ENCODE measurements around the gene BMP8A. TPM values are rescaled to one million over a fixed set of nuclear protein-coding genes. Genes with fewer than 3 reads are reported as not detected.

The BMP8A gene
- total RNA-seq, 1 experiment from 2014 or later = 4.1 TPM

DNA sequence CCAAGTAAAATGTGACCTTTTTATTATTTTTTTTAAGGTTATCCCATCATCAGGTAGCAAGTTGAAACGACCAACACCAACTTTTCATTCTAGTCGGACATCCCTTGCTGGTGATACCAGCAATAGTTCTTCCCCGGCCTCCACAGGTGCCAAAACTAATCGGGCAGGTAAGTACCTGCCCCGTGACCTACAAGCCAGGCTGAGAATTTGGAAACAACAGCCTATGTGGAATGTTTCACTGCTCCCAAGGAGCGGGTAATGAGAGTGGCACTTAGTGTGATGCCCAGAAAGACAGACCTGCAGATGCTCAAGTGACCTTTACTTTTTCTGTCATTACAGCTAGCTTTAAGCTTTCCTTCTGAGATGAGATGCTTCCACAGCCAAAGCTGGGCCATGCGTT, 6.9 kb upstream of the BMP8A start:
- Histone ChIP-seq H3K36me3 (ENCODE audit: control insufficient read depth in 1 of 2, insufficient read depth in 2 of 2, low read length in 2 of 2) (peaks cover 14 to 25% of the 10 kb centered on the region in 2 experiments; a peak in 3 of 4 replicates), H3K27ac (ENCODE audit: low read depth, low read length) (no peak overlapping the region), H3K4me2 (ENCODE audit: low read length) (no peak overlapping the region), H4K20me1 (ENCODE audit: insufficient read depth) (no peaks in the 10 kb centered on the region), H3K9ac (ENCODE audit: low read length) (no peak overlapping the region), H2AFZ (ENCODE audit: low read depth, low read length, poor library complexity, severe bottlenecking) (no peak overlapping the region), H3K9me2 (ENCODE audit: insufficient read depth) (no peaks in the 10 kb centered on the region), H3K9me3 (ENCODE audit: control insufficient read depth in 1 of 2, insufficient read depth in 1 of 2, low read depth in 1 of 2, low read length in 2 of 2) (no peaks in the 10 kb centered on the region), H3K4me3 (replicated peaks in 1 of 2; ENCODE audit: low read depth in 1 of 2, low read length in 2 of 2) (no peak overlapping the region), H3K27me3 (ENCODE audit: insufficient read depth, low read length) (no peaks in the 10 kb centered on the region), H3K79me2 (ENCODE audit: insufficient read depth, low read length) (no peaks in the 10 kb centered on the region), H3K4me1 (ENCODE audit: control insufficient read depth in 1 of 2, insufficient read depth in 2 of 2, low read length in 2 of 2) (no peaks in the 10 kb centered on the region)
- no peak for ATAC-seq
- no peak for DNase-seq (ENCODE audit: low read depth, low spot score)
- TF ChIP-seq CBX3 (IDR thresholded peaks at IDR 0.05; ENCODE audit: low read depth) (no peak), FOSL1 (IDR thresholded peaks at IDR 0.05; ENCODE audit: low read depth) (no peak), EGR1 (IDR thresholded peaks at IDR 0.05; ENCODE audit: low read depth) (no peak), POLR2A (IDR thresholded peaks at IDR 0.05; ENCODE audit: borderline replicate concordance, extremely low read depth, insufficient read depth, insufficient read length) (no peak), ZNF274 (IDR thresholded peaks at IDR 0.05; ENCODE audit: low read depth, low read length) (no peak), EZH2phosphoT487 (IDR thresholded peaks at IDR 0.05; ENCODE audit: borderline replicate concordance) (no peak), SIN3A (IDR thresholded peaks at IDR 0.05; ENCODE audit: low read depth) (no peak), JUND (IDR thresholded peaks at IDR 0.05) (no peak), YY1 (IDR thresholded peaks at IDR 0.05; ENCODE audit: extremely low read depth, insufficient replicate concordance, low read depth, low read length) (no peak), RAD21 (IDR thresholded peaks at IDR 0.05; ENCODE audit: low read depth) (no peak), CEBPB (IDR thresholded peaks at IDR 0.05; ENCODE audit: low read depth) (no peak), ZFX (IDR thresholded peaks at IDR 0.05) (no peak)
- TF ChIP-seq, protein P1, sequence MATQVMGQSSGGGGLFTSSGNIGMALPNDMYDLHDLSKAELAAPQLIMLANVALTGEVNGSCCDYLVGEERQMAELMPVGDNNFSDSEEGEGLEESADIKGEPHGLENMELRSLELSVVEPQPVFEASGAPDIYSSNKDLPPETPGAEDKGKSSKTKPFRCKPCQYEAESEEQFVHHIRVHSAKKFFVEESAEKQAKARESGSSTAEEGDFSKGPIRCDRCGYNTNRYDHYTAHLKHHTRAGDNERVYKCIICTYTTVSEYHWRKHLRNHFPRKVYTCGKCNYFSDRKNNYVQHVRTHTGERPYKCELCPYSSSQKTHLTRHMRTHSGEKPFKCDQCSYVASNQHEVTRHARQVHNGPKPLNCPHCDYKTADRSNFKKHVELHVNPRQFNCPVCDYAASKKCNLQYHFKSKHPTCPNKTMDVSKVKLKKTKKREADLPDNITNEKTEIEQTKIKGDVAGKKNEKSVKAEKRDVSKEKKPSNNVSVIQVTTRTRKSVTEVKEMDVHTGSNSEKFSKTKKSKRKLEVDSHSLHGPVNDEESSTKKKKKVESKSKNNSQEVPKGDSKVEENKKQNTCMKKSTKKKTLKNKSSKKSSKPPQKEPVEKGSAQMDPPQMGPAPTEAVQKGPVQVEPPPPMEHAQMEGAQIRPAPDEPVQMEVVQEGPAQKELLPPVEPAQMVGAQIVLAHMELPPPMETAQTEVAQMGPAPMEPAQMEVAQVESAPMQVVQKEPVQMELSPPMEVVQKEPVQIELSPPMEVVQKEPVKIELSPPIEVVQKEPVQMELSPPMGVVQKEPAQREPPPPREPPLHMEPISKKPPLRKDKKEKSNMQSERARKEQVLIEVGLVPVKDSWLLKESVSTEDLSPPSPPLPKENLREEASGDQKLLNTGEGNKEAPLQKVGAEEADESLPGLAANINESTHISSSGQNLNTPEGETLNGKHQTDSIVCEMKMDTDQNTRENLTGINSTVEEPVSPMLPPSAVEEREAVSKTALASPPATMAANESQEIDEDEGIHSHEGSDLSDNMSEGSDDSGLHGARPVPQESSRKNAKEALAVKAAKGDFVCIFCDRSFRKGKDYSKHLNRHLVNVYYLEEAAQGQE (IDR thresholded peaks at IDR 0.05; ENCODE audit: low read depth) = no peak
- TF ChIP-seq, protein P2, sequence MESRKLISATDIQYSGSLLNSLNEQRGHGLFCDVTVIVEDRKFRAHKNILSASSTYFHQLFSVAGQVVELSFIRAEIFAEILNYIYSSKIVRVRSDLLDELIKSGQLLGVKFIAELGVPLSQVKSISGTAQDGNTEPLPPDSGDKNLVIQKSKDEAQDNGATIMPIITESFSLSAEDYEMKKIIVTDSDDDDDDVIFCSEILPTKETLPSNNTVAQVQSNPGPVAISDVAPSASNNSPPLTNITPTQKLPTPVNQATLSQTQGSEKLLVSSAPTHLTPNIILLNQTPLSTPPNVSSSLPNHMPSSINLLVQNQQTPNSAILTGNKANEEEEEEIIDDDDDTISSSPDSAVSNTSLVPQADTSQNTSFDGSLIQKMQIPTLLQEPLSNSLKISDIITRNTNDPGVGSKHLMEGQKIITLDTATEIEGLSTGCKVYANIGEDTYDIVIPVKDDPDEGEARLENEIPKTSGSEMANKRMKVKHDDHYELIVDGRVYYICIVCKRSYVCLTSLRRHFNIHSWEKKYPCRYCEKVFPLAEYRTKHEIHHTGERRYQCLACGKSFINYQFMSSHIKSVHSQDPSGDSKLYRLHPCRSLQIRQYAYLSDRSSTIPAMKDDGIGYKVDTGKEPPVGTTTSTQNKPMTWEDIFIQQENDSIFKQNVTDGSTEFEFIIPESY (IDR thresholded peaks at IDR 0.05; ENCODE audit: extremely low read depth, insufficient replicate concordance, low read length) = no peak
- TF ChIP-seq, protein P3, sequence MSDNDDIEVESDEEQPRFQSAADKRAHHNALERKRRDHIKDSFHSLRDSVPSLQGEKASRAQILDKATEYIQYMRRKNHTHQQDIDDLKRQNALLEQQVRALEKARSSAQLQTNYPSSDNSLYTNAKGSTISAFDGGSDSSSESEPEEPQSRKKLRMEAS (IDR thresholded peaks at IDR 0.05) = no peak
- POLR2A ChIA-PET = no interaction called here
- BruUV-seq (replicated peaks) = no TSS peak
- intact Hi-C loops (cut with micrococcal nuclease) = no loop called here
- RAD21 ChIA-PET (ENCODE audit: low non-redundant PET in 1 of 2, low total read pairs in 2 of 2, uncharacterized antibody in 2 of 2, unreplicated experiment in 2 of 2) = no interaction called here
- CTCF ChIA-PET = no interaction called here

Measured in HCT116 (cell line).